PC-9 (cell line): ENCODE measurements around the gene DUS2. TPM values are rescaled to one million over a fixed set of nuclear protein-coding genes. Genes with fewer than 3 reads are reported as not detected.
A peak's percentile ranks its signal among the peaks of the same experiment; 100 is the strongest.
"Not testable (repeated sequence)": the region's sequence is repeated elsewhere in the genome, so short reads cannot be mapped to it uniquely, and the experiment has no call there.

Experiments used
- BruUV-seq: library from RNA; stranded (reverse); fragments of 400-500 nt; replicated peaks from 2 replicates; lab custom pipeline; 2021; lab: Mats Ljungman, UMichigan
- CTCF ChIA-PET: fragments of 300-600 bp; sonication (Branson Sonifier 250); formaldehyde crosslinking; loops from one replicate; lab custom pipeline; 2022; ENCODE audit warnings: antibody characterized with exemption; lab: Charles Lee
- POLR2A ChIA-PET: fragments of 300-600 bp; sonication (Branson Sonifier 250); formaldehyde crosslinking; loops from one replicate; lab custom pipeline; 2022; ENCODE audit warnings: antibody characterized with exemption; ENCODE audit not compliant: unreplicated experiment; lab: Charles Lee
- DNase-seq, 2 experiments: peaks; one replicate each; pipeline versions ENCODE4 v3.0.0 to v3.0.0-alpha.2; 2015 to 2022; ENCODE audit warnings: mixed read lengths in 1 of 2
- H2AFZ ChIP-seq: fragments of 200-600 bp; sonication (generic); 2 replicates; pipeline ENCODE4 v1.8.1; 2017; ENCODE audit warnings: antibody characterized with exemption
- H3F3A ChIP-seq: fragments of 200-600 bp; sonication (generic); 2 replicates; pipeline ENCODE4 v1.8.1; 2017; ENCODE audit warnings: antibody characterized with exemption, mild to moderate bottlenecking, low read depth; ENCODE audit not compliant: insufficient read depth
- H3K27ac ChIP-seq: fragments of 200-600 bp; sonication (generic); 2 replicates; pipeline ENCODE4 v1.6.1; 2016; ENCODE audit warnings: mixed run types
- H3K27me3 ChIP-seq: fragments of 200-600 bp; sonication (generic); 2 replicates; pipeline ENCODE4 v1.6.1; 2016; ENCODE audit warnings: low read depth, mixed run types; ENCODE audit not compliant: insufficient read depth
- H3K36me3 ChIP-seq: fragments of 200-600 bp; sonication (generic); 2 replicates; pipeline ENCODE4 v1.6.1; 2016; ENCODE audit warnings: low read depth, mixed run types
- H3K4me1 ChIP-seq: fragments of 200-600 bp; sonication (generic); replicated peaks from 2 replicates; pipeline ENCODE4 v1.6.1; 2016; ENCODE audit warnings: mixed run types; ENCODE audit not compliant: insufficient read depth
- H3K4me2 ChIP-seq: fragments of 200-600 bp; sonication (generic); 2 replicates; pipeline ENCODE4 v1.6.1; 2017; ENCODE audit warnings: mixed run types
- H3K4me3 ChIP-seq: fragments of 200-600 bp; sonication (generic); 2 replicates; pipeline ENCODE4 v1.6.1; 2016; ENCODE audit warnings: mixed run types
- H3K79me2 ChIP-seq: fragments of 200-600 bp; sonication (generic); 2 replicates; pipeline ENCODE4 v1.6.1; 2017; ENCODE audit warnings: low read depth, mixed run types
- H3K9me2 ChIP-seq: fragments of 200-600 bp; sonication (generic); 2 replicates; pipeline ENCODE4 v1.8.1; 2017; ENCODE audit warnings: mild to moderate bottlenecking; ENCODE audit not compliant: insufficient read depth
- H3K9me3 ChIP-seq: fragments of 200-600 bp; sonication (generic); 2 replicates; pipeline ENCODE4 v1.8.1; 2016; ENCODE audit warnings: low read depth; ENCODE audit not compliant: insufficient read depth
- H4K20me1 ChIP-seq: fragments of 200-600 bp; sonication (generic); 2 replicates; pipeline ENCODE4 v1.8.1; 2017; ENCODE audit not compliant: insufficient read depth
- EZH2 ChIP-seq: fragments of 200-600 bp; sonication (generic); IDR thresholded peaks from 2 replicates; pipeline ENCODE4 v1.8.0; 2017; ENCODE audit warnings: antibody characterized with exemption, low read depth
- intact Hi-C: fragments of 100-400 bp; cut with micrococcal nuclease; formaldehyde crosslinking; loops from one replicate; pipeline ENCODE4 v1.10.0; 2022; ENCODE audit not compliant: unreplicated experiment
- total RNA-seq: library from RNA; stranded (reverse); gene quantifications from 2 replicates; pipeline ENCODE4 v1.2.3, GENCODE V29; 2021
- TF ChIP-seq, protein P1 (sequence below): fragments of 200-600 bp; sonication (generic); conservative IDR thresholded peaks from 2 replicates; pipeline ENCODE4 v1.6.1; 2017; ENCODE audit warnings: mixed run types, antibody characterized with exemption, mild to moderate bottlenecking, moderate library complexity

The DUS2 gene
- total RNA-seq, 1 experiment from 2014 or later = 29.7 TPM

GRCh38 chr16:67995423-67995822 lies 27.7 kb upstream of the DUS2 start:
- no peak overlapping the region for H3K4me3 ChIP-seq
- H3K27me3 ChIP-seq = no peaks in the 10 kb centered on the region
- no peak for DNase-seq
- H3K4me1 ChIP-seq = no peaks in the 10 kb centered on the region
- no peak overlapping the region for H2AFZ ChIP-seq
- H3K4me2 ChIP-seq = no peak overlapping the region
- no peaks in the 10 kb centered on the region for H4K20me1 ChIP-seq
- no peaks in the 10 kb centered on the region for H3K9me2 ChIP-seq
- H3K27ac ChIP-seq = no peak overlapping the region
- H3K9me3 ChIP-seq = no peaks in the 10 kb centered on the region
- ChIA-PET CTCF (no interaction called here), POLR2A (no interaction called here)
- no peaks in the 10 kb centered on the region for H3K79me2 ChIP-seq
- BruUV-seq = no TSS peak
- no peaks in the 10 kb centered on the region for H3K36me3 ChIP-seq
- TF ChIP-seq, protein P1, sequence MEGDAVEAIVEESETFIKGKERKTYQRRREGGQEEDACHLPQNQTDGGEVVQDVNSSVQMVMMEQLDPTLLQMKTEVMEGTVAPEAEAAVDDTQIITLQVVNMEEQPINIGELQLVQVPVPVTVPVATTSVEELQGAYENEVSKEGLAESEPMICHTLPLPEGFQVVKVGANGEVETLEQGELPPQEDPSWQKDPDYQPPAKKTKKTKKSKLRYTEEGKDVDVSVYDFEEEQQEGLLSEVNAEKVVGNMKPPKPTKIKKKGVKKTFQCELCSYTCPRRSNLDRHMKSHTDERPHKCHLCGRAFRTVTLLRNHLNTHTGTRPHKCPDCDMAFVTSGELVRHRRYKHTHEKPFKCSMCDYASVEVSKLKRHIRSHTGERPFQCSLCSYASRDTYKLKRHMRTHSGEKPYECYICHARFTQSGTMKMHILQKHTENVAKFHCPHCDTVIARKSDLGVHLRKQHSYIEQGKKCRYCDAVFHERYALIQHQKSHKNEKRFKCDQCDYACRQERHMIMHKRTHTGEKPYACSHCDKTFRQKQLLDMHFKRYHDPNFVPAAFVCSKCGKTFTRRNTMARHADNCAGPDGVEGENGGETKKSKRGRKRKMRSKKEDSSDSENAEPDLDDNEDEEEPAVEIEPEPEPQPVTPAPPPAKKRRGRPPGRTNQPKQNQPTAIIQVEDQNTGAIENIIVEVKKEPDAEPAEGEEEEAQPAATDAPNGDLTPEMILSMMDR = no peak
- no peak for TF ChIP-seq EZH2
- no peaks in the 10 kb centered on the region for H3F3A ChIP-seq
- intact Hi-C loops = no loop called here

DNA sequence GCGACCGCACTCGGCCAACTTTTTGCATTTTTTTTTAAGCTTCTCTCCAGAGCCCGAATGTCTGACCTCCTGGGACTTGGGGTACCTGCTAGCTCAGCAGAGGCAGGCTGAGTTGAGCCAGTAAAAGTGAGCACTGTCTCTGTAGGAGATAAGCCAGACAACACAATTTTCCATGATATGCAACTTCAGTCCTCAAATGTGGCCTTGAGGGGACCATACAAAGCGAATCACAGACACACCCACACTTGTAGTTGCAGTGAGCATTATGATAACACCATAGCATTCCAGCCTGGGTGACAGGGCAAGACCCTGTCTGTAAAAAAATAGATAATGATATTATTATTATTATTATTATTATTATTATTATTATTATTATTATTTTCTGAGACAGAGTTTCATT lies 26.4 kb upstream of the DUS2 start:
- intact Hi-C loops = no loop called here
- POLR2A ChIA-PET = no interaction called here
- no TSS peak for BruUV-seq

GRCh38 chr16:67998231-67998778 lies 24.8 kb upstream of the DUS2 start:
- CTCF ChIA-PET = interaction anchor here (1.1 kb wide), 1 partner anchor 338 kb away, joined by 3 read pairs; the partner anchor contains the start of gene ACD
- not testable (repeated sequence) for BruUV-seq

More for the DNA sequence above, 26.4 kb upstream of the DUS2 start:
- Histone ChIP-seq H3K27me3 (no peaks in the 10 kb centered on the region), H3K36me3 (no peaks in the 10 kb centered on the region), H3K79me2 (no peaks in the 10 kb centered on the region), H3K9me3 (no peaks in the 10 kb centered on the region), H3K4me3 (no peak overlapping the region), H4K20me1 (no peaks in the 10 kb centered on the region), H3K27ac (no peak overlapping the region), H3K4me2 (no peak overlapping the region), H2AFZ (no peak overlapping the region), H3K9me2 (no peaks in the 10 kb centered on the region), H3K4me1 (no peaks in the 10 kb centered on the region), H3F3A (no peaks in the 10 kb centered on the region)
- CTCF ChIA-PET = no interaction called here
- DNase-seq = no peak
- TF ChIP-seq, protein P1 = no peak
- TF ChIP-seq EZH2 = no peak

DNA sequence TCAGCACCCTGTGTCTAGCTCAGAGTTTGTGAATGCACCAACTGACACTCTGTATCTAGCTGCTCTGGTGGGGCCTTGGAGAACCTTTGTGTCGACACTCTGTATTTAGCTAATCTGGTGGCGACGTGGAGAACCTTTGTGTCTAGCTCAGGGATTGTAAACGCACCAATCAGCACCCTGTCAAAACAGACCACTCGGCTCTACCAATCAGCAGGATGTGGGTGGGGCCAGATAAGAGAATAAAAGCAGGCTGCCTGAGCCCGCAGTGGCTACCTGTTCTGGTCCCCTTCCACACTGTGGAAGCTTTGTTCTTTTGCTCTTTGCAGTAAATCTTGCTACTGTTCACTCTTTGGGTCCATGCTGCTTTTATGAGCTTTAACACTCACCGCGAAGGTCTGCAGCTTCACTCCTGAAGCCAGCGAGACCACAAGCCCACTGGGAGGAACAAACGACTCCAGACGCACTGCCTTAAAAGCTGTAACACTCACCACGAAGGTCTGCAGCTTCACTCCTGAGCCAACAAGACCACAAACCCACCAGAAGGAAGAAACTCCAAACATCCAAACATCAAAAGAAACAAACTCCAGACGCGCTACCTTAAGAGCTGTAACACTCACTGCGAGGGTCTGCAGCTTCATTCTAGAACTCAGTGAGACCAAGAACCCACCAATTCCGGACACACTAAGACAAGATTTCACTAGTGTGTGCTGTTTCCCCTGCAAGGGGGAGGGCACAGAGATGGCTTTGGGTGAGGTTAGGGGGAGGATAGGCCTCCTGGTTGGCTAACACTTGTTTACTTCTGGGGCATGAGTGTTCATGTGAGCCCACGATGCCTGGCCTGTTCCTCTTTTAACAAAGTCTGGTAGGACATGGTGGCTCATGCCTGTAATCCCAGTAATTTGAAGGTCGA lies 24.1 kb upstream of the DUS2 start, which contains the start of gene DPEP2:
Gene DPEP2 (minus strand): TSS at position 706 of the 910 bp plus-strand sequence. CDS start 6,272 bp downstream, outside the sequence.
- POLR2A ChIA-PET, H3K79me2 ChIP-seq, H4K20me1 ChIP-seq, H3K36me3 ChIP-seq, H3K4me2 ChIP-seq, DNase-seq, H3K4me1 ChIP-seq, H3K27me3 ChIP-seq, H3K9me2 ChIP-seq, H3F3A ChIP-seq, H3K27ac ChIP-seq, H3K9me3 ChIP-seq, H3K4me3 ChIP-seq, H2AFZ ChIP-seq, intact Hi-C loops: not testable (repeated sequence)
- CTCF ChIA-PET = interaction anchor here (1.1 kb wide), 1 partner anchor 339 kb away, joined by 3 read pairs; the partner anchor contains the start of gene ACD
- BruUV-seq = TSS peak; percentile 42

More at GRCh38 chr16:67998231-67998778, 24.8 kb upstream of the DUS2 start:
- H3K27me3 ChIP-seq, DNase-seq, H3K4me2 ChIP-seq, H3K9me3 ChIP-seq, H3K27ac ChIP-seq, intact Hi-C loops, H3F3A ChIP-seq, H3K4me1 ChIP-seq, H2AFZ ChIP-seq, H3K36me3 ChIP-seq, POLR2A ChIA-PET, H3K4me3 ChIP-seq, H4K20me1 ChIP-seq, H3K79me2 ChIP-seq, H3K9me2 ChIP-seq: not testable (repeated sequence)
